Measurements from ENCODE around the gene SORCS2.

SORCS2 gene

GRCh38 chr4:7303561-7303960, 111.2 kb downstream of the SORCS2 start:
- Mint-ChIP-seq H3K4me1 (ENCODE audit: low read depth) (no peaks in the 10 kb centered on the region), H3K36me3 (ENCODE audit: low read depth) (no peaks in the 10 kb centered on the region), H3K27ac (no peak overlapping the region), H3K9me3 (no peaks in the 10 kb centered on the region), H3K27me3 (ENCODE audit: low read depth) (no peaks in the 10 kb centered on the region), H3K4me3 (no peak overlapping the region)
- DNase-seq (ENCODE audit: low spot score), result no peak

GRCh38 chr4:7304436-7304835, 112.1 kb downstream of the SORCS2 start:
- no peak overlapping the region for H3K4me3 Mint-ChIP-seq
- H3K27me3 Mint-ChIP-seq (ENCODE audit: low read depth), result no peaks in the 10 kb centered on the region
- no peaks in the 10 kb centered on the region for H3K36me3 Mint-ChIP-seq (ENCODE audit: low read depth)
- no peaks in the 10 kb centered on the region for H3K9me3 Mint-ChIP-seq
- no peaks in the 10 kb centered on the region for H3K4me1 Mint-ChIP-seq (ENCODE audit: low read depth)
- H3K27ac Mint-ChIP-seq, result no peak overlapping the region
- DNase-seq (ENCODE audit: low spot score), result no peak

DNA sequence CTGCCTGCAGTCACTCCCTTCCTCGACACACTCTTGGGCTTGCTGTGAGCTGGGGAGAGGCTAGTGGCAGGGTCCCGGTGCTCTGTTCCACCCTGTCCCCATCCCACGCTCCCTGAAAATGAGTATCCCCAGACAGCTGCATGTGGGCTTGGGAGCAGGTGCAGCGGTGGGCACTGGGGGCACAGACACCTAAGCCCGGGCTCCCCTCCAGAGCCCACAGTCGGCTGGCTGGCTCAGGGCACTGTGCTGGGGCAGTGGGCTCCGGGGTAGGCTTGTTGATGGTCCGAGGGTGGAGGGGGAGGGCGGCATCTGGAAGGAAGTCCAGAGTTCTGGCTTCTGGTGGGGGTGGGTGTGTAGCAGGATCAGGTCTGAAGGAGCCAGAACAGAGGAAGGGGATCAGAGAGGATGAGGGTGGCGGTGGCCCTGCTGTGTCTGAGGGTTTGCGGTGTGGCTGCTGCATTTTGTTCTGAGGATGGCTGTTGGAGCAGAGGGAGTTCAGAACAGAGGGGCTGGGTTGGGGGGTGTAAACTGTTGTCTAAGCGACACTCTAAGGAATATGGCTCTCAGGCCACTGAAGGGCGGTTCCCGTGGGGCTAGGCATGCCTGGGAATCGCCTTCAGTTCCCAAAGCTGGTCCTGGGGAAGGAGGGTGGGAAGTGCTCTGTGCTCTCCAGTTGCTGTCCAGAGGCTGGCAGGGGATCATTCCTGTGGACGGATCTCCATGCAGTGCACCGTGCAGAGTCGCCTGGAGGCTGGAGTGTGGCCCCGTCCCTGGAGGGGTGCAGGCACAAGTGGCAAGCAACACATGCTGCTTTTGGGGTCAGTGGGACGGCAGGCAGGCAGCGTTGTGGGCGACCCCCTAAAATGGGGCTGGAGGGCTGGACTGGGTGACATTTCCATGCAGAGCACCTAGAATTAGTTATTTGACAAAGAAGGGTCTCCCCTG, 114.0 kb downstream of the SORCS2 start:
- no peak overlapping the region for H3K4me3 Mint-ChIP-seq
- H3K27ac Mint-ChIP-seq, result no peak overlapping the region
- H3K9me3 Mint-ChIP-seq, result no peaks in the 10 kb centered on the region
- DNase-seq (ENCODE audit: low spot score), result no peak
- no peaks in the 10 kb centered on the region for H3K4me1 Mint-ChIP-seq (ENCODE audit: low read depth)
- H3K27me3 Mint-ChIP-seq (ENCODE audit: low read depth), result no peaks in the 10 kb centered on the region
- H3K36me3 Mint-ChIP-seq (ENCODE audit: low read depth), result no peaks in the 10 kb centered on the region

GRCh38 chr4:7306986-7307385, 114.6 kb downstream of the SORCS2 start:
- Mint-ChIP-seq H3K4me1 (ENCODE audit: low read depth) (no peaks in the 10 kb centered on the region), H3K36me3 (ENCODE audit: low read depth) (no peaks in the 10 kb centered on the region), H3K27me3 (ENCODE audit: low read depth) (no peaks in the 10 kb centered on the region), H3K9me3 (no peaks in the 10 kb centered on the region), H3K4me3 (no peak overlapping the region), H3K27ac (no peak overlapping the region)
- DNase-seq (ENCODE audit: low spot score), result no peak

DNA sequence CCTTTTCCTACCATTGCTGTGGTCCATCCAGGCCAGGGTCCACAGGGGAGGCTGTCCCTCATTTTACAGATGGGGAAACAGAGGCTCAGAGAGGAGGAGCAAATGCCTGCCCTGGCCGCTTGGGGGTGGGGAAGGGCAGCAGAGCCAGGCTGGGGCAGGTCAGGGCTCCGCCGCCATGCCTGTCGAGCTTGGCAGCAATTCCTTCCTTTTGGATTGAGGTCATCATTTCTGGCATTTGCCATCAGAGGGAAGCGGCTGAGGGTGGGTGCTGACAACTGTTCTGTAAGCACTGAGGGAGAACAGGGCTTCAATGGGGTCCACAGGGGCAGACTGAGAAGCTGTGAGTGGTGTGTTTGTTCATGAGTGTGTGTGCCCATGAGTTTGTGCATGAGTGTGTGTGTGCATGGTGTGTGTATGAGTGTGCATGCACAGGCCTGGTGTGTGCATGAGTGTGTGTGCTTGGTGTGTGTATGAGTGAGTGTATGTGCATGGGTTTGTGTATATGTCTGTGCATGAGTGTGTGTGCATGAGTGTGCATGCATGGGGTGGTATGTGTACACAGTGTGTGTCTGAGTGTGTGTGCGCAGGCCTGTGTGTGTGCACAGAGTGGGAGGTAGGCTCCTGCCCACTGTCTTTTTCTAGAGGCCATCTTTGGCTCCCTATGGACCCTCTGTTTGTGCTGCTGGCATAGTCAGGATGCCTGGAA, 115.2 kb downstream of the SORCS2 start:
- Mint-ChIP-seq H3K27me3 (ENCODE audit: low read depth) (no peaks in the 10 kb centered on the region), H3K9me3 (no peaks in the 10 kb centered on the region), H3K4me1 (ENCODE audit: low read depth) (no peaks in the 10 kb centered on the region), H3K27ac (no peak overlapping the region), H3K4me3 (no peak overlapping the region), H3K36me3 (ENCODE audit: low read depth) (no peaks in the 10 kb centered on the region)
- DNase-seq (ENCODE audit: low spot score), result no peak

DNA sequence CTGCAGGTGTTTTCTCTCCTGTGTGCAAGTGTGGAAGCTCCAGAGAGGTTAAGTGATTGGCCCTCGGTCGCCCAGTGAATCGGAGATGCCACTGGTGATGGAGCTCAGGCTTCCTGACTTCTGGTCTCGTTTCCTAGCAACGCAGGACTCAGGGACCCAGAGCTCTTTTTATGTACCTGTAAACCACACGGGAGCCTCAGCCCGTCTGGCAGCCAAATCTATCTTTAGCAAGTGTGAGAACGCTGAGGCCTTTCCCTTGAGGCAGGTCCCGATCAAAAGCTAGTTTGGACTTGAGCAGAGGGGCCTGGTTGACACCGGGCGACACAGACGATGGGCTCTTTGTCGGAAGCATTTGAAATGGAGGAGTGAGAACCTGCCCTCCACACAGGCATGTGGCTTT, 116.8 kb downstream of the SORCS2 start:
- H3K4me3 Mint-ChIP-seq, result no peak overlapping the region
- H3K27ac Mint-ChIP-seq, result no peak overlapping the region
- no peak for DNase-seq (ENCODE audit: low spot score)
- H3K27me3 Mint-ChIP-seq (ENCODE audit: low read depth), result no peaks in the 10 kb centered on the region
- no peaks in the 10 kb centered on the region for H3K36me3 Mint-ChIP-seq (ENCODE audit: low read depth)
- no peaks in the 10 kb centered on the region for H3K4me1 Mint-ChIP-seq (ENCODE audit: low read depth)
- H3K9me3 Mint-ChIP-seq, result no peaks in the 10 kb centered on the region

DNA sequence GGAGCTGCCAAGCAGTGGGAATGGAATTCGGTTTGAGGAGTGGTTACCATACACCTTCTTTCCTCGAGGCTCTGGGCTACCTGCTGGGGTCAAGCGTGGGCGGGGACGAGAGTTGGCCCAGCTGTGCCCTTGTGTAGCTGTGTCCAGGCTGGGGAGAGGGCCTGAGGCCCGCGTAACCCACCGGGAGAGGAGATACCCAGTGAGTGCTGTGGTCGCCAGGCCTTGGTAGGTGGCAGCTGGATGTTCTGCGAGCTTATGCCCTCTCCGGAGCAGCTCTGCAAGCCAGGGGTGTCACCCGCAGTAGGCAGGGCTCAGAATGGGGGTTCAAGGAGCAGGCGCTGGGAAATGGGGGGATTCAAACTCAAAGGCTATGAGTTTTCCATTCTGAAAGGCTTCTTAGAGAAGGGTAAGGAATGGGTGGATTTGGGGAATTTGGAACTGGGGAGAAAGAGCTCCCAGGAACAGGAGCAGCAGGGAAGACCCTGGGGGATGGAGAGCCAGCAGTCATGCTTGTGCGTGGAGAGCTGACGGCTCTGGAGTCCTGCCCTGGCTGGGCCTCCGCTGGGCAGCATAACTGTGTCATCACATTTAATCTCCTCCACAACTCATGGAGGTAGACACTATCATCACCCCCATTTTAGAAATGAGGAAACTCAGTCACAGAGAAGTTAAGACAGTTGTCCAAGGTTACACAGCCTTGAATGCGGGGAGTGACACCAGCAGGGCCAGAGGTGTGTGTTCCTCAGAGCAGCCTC, 117.5 kb downstream of the SORCS2 start:
- no peak for DNase-seq (ENCODE audit: low spot score)
- no peak overlapping the region for H3K27ac Mint-ChIP-seq
- H3K9me3 Mint-ChIP-seq, result no peaks in the 10 kb centered on the region
- no peak overlapping the region for H3K4me3 Mint-ChIP-seq
- H3K27me3 Mint-ChIP-seq (ENCODE audit: low read depth), result no peaks in the 10 kb centered on the region
- H3K36me3 Mint-ChIP-seq (ENCODE audit: low read depth), result no peaks in the 10 kb centered on the region
- H3K4me1 Mint-ChIP-seq (ENCODE audit: low read depth), result no peaks in the 10 kb centered on the region

DNA sequence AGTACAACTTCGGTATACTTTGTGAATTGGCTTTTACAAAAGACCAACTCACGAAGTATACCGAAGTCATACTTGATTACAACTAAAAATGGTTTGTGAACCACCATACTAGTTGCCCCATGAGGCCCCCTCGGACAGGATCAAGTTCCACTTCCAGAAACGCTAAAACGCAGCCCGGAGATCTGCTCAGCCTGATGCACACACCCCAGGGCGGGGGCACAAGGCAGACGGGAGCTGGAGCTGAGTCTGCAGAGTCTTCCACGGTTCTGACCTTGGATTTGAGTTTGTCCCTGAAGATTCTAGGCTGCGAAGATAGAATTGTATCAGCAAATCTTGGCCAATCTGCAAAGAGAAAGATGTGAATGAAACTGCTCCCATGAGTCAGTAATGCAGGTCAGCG, 118.1 kb downstream of the SORCS2 start:
- Mint-ChIP-seq H3K4me1 (ENCODE audit: low read depth) (no peaks in the 10 kb centered on the region), H3K36me3 (ENCODE audit: low read depth) (no peaks in the 10 kb centered on the region), H3K27me3 (ENCODE audit: low read depth) (no peaks in the 10 kb centered on the region), H3K27ac (no peak overlapping the region), H3K9me3 (no peaks in the 10 kb centered on the region), H3K4me3 (no peak overlapping the region)
- no peak for DNase-seq (ENCODE audit: low spot score)

DNA sequence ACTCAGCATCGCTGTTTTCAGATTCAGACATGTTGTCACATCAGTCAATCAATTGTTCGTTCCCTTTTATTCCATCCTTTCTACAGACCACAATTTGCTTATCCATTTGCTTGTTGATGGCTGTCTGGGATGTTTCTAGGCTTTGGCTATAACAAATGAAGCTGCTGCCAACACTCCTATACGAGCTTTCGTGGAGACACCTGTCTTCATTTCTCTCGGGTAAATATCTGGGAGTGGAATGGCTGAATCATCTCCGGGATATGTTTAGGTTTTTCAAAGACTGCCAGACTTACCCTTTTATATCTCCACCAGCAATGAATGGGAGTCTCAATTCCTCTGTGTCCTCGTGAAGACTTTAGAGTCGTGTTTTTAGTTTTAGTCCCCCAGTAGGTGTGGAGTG, 118.9 kb downstream of the SORCS2 start:
- no peak overlapping the region for H3K4me3 Mint-ChIP-seq
- no peaks in the 10 kb centered on the region for H3K9me3 Mint-ChIP-seq
- H3K27ac Mint-ChIP-seq, result no peak overlapping the region
- H3K36me3 Mint-ChIP-seq (ENCODE audit: low read depth), result no peaks in the 10 kb centered on the region
- H3K4me1 Mint-ChIP-seq (ENCODE audit: low read depth), result no peaks in the 10 kb centered on the region
- no peak for DNase-seq (ENCODE audit: low spot score)
- no peaks in the 10 kb centered on the region for H3K27me3 Mint-ChIP-seq (ENCODE audit: low read depth)

DNA sequence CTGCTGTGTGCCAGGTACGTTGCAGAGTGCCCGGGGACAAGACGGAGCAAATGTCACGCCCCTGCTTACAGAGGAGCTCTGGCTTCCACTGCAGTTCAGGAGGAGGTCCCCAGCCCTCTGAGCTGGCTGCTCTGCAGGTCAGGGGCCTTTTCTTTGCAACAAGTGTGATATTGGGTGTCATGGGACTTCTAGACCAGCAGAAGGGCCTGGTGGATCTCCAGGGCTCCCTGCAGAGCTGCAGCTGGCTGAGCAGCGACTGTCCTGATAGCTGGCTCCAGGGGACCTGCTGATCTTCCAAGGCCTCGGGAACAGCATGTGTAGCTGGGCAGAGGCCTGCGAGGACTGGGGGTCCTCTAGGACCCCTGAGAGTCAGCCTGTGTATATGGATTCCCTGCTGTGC, 120.4 kb downstream of the SORCS2 start:
- Mint-ChIP-seq H3K4me1 (ENCODE audit: low read depth) (no peaks in the 10 kb centered on the region), H3K27ac (no peak overlapping the region), H3K4me3 (no peak overlapping the region), H3K36me3 (ENCODE audit: low read depth) (no peaks in the 10 kb centered on the region), H3K27me3 (ENCODE audit: low read depth) (no peaks in the 10 kb centered on the region), H3K9me3 (no peaks in the 10 kb centered on the region)
- DNase-seq (ENCODE audit: low spot score), result no peak

GRCh38 chr4:7313347-7313811, 121.0 kb downstream of the SORCS2 start:
- no peaks in the 10 kb centered on the region for H3K9me3 Mint-ChIP-seq
- H3K4me1 Mint-ChIP-seq (ENCODE audit: low read depth), result no peaks in the 10 kb centered on the region
- H3K27ac Mint-ChIP-seq, result no peak overlapping the region
- no peak for DNase-seq (ENCODE audit: low spot score)
- H3K36me3 Mint-ChIP-seq (ENCODE audit: low read depth), result no peaks in the 10 kb centered on the region
- no peak overlapping the region for H3K4me3 Mint-ChIP-seq
- no peaks in the 10 kb centered on the region for H3K27me3 Mint-ChIP-seq (ENCODE audit: low read depth)

DNA sequence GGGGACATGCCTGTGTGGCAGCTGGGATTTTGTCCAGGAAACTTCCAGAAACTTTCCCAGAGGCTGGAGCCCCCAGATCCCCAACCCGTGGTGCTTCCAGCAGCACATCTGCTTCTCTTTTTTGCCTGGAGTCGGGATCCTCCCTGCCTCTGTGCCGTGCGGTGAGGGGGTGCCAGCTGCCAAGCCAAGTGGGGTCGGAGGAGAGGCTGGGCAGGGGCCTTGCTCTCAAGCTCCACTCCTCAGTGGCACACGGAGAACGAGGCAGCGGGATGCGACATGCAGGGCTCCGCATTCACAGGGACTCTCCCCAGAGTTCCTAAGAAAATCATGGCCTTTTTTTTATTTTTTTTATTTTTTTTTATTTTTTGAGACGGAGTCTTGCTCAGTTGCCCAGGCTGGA, 121.7 kb downstream of the SORCS2 start:
- H3K36me3 Mint-ChIP-seq (ENCODE audit: low read depth), result no peaks in the 10 kb centered on the region
- H3K4me1 Mint-ChIP-seq (ENCODE audit: low read depth), result no peaks in the 10 kb centered on the region
- H3K4me3 Mint-ChIP-seq, result no peak overlapping the region
- H3K27me3 Mint-ChIP-seq (ENCODE audit: low read depth), result no peaks in the 10 kb centered on the region
- DNase-seq (ENCODE audit: low spot score), result no peak
- no peak overlapping the region for H3K27ac Mint-ChIP-seq
- H3K9me3 Mint-ChIP-seq, result peaks cover 6% of the 10 kb centered on the region

DNA sequence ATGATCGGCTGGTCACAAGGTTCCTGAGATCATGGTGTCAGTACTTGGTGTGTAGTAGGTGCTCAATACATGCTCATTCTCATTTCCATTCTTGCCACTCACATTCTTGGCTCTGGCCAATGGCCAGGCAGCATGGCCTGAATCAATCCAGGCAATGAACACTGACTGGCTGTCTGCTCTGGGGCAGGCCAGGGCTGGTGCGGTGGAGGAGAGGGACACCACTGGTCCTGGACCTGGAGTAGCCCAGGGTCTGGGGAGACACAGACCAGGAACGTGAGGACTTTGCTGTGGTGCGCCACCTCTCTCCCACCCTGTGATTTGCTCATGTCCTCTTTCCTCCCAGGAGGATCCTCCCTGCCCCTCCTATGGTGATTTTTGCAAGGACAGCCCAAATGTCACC, 122.9 kb downstream of the SORCS2 start:
- no peaks in the 10 kb centered on the region for H3K36me3 Mint-ChIP-seq (ENCODE audit: low read depth)
- H3K4me3 Mint-ChIP-seq, result no peak overlapping the region
- peaks cover 11% of the 10 kb centered on the region for H3K9me3 Mint-ChIP-seq
- H3K27ac Mint-ChIP-seq, result no peak overlapping the region
- no peaks in the 10 kb centered on the region for H3K27me3 Mint-ChIP-seq (ENCODE audit: low read depth)
- H3K4me1 Mint-ChIP-seq (ENCODE audit: low read depth), result no peaks in the 10 kb centered on the region
- DNase-seq (ENCODE audit: low spot score), result no peak

DNA sequence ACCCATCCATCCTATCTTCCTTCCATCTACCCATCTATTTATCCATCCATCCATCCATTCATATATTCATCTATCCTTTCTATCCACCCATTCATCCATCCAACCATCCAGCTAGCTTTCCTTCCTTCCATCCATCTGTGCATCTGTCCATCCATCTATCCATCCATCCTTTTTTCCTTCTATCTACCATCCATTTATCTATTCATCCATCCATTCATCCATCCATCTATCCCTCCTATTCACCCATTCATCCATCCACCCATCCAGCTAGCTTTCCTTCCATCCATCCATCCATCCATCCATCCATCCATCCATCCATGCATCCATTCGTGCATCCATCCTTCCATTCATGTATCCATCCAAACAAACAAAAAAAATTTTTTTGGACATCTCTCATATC, 123.6 kb downstream of the SORCS2 start:
- H3K4me1 Mint-ChIP-seq (ENCODE audit: low read depth), result no peaks in the 10 kb centered on the region
- H3K36me3 Mint-ChIP-seq (ENCODE audit: low read depth), result no peaks in the 10 kb centered on the region
- H3K9me3 Mint-ChIP-seq, result peaks cover 11% of the 10 kb centered on the region
- DNase-seq (ENCODE audit: low spot score), result no peak
- no peak overlapping the region for H3K4me3 Mint-ChIP-seq
- H3K27me3 Mint-ChIP-seq (ENCODE audit: low read depth), result no peaks in the 10 kb centered on the region
- H3K27ac Mint-ChIP-seq, result no peak overlapping the region
